Memory B cell (primary cell): Measurements from ENCODE around the gene ALK.

Experiments used
- ATAC-seq: fragments of 150-1000 bp; cut with Tn5 transposase; 2 replicates; pipeline ENCODE4 v1.10.0; 2021; ENCODE audit warnings: low read depth, mild to moderate bottlenecking, moderate library complexity
- DNase-seq, 2 donors: peaks; one replicate each; pipeline ENCODE4 v3.0.0; 2022; ENCODE audit warnings: low spot score in 2 of 2
- H3K27ac Mint-ChIP-seq: one replicate; pipeline ENCODE4 v1.8.0; 2022; ENCODE audit warnings: mild to moderate bottlenecking, moderate library complexity, mixed read lengths
- H3K27me3 Mint-ChIP-seq: one replicate; pipeline ENCODE4 v1.8.0; 2022; ENCODE audit warnings: mixed read lengths
- H3K36me3 Mint-ChIP-seq: one replicate; pipeline ENCODE4 v1.8.0; 2022; ENCODE audit warnings: mild to moderate bottlenecking, mixed read lengths
- H3K4me1 Mint-ChIP-seq: one replicate; pipeline ENCODE4 v1.8.0; 2022; ENCODE audit warnings: mixed read lengths
- H3K4me3 Mint-ChIP-seq: one replicate; pipeline ENCODE4 v1.8.0; 2022; ENCODE audit warnings: mild to moderate bottlenecking, moderate library complexity, mixed read lengths
- H3K9me3 Mint-ChIP-seq: one replicate; pipeline ENCODE4 v1.8.0; 2022; ENCODE audit warnings: mixed read lengths

ALK gene

GRCh38 chr2:29922605-29923004, 1.2 kb upstream of the ALK start:
- Mint-ChIP-seq H3K4me3 (no peak overlapping the region), H3K4me1 (peaks cover 2% of the 10 kb centered on the region), H3K27me3 (peaks cover 18% of the 10 kb centered on the region), H3K9me3 (peaks cover 2% of the 10 kb centered on the region), H3K36me3 (no peaks in the 10 kb centered on the region), H3K27ac (no peak overlapping the region)
- DNase-seq (no peak), ATAC-seq (no peak)

DNA sequence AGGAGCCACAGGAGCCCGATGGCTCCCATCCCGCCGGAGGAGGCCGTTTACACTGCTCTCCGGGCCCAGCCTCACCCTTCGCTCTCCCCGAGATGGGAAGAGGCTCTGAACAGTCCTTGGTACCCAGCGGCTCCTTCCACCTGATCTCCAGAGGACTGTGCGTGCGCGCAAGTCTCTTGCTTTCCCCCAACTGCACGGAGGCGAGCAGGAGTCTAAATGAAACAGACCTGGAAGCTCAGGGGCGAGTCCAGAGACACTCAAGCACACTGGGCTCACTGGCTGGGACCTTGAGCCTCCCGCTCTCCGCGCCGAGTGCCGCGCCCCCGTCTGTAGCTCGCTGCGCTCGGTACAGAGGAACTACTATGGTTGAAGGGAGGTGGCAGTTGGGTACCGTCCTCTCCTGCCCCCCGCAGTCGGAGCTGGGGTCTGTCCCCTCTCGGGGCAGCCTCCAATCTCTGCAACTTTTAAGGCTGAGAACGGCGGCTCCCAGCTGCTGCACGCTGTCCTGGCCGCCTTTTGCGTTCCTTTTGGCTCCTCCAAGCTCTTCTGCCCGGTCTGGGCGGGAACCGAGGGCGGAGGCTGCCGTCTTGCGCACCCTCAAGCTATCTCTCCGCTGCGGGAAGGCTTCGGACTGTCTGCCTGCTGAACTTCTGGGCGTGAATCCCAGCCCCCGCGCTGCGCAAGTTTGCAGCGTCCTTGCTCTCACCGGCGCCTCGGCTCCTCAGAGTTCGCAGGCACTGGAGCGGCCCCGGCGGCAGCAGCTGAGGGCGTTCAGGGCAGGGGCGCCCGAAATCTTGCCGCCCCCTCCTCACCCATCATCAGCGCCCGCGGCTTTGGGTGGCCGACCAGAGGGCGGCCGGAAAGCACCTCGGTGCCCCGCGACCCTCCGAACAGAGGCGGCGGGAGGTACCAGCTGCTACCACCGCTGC, 491 bp downstream of the ALK start:
- Mint-ChIP-seq H3K27ac (no peak overlapping the region), H3K4me1 (peaks cover 2% of the 10 kb centered on the region), H3K4me3 (peak overlapping the region; percentile 25), H3K9me3 (peaks cover 2% of the 10 kb centered on the region), H3K27me3 (peaks cover 22% of the 10 kb centered on the region), H3K36me3 (no peaks in the 10 kb centered on the region)
- DNase-seq (no peak), ATAC-seq (peak; percentile 21)

- H3K4me3 Mint-ChIP-seq, result no peak overlapping the region
- H3K9me3 Mint-ChIP-seq, result no peaks in the 10 kb centered on the region
- DNase-seq (peak in 1 of 2 donors; percentile 31), ATAC-seq (no peak)
- no peaks in the 10 kb centered on the region for H3K36me3 Mint-ChIP-seq
- no peak overlapping the region for H3K27ac Mint-ChIP-seq
- H3K27me3 Mint-ChIP-seq, result peaks cover 20% of the 10 kb centered on the region
- H3K4me1 Mint-ChIP-seq, result peaks cover 2% of the 10 kb centered on the region
Measured at GRCh38 chr2:29920130-29920577, 1.2 kb downstream of the ALK start.

GRCh38 chr2:29918941-29919340, 2.4 kb downstream of the ALK start:
- ATAC-seq (no peak), DNase-seq (no peak)
- H3K27ac Mint-ChIP-seq, result no peak overlapping the region
- no peak overlapping the region for H3K4me3 Mint-ChIP-seq
- no peaks in the 10 kb centered on the region for H3K9me3 Mint-ChIP-seq
- H3K27me3 Mint-ChIP-seq, result peaks cover 19% of the 10 kb centered on the region
- peaks cover 2% of the 10 kb centered on the region for H3K4me1 Mint-ChIP-seq
- H3K36me3 Mint-ChIP-seq, result no peaks in the 10 kb centered on the region

GRCh38 chr2:29917781-29918180, 3.6 kb downstream of the ALK start:
- Mint-ChIP-seq H3K4me3 (no peak overlapping the region), H3K27me3 (peaks cover 22% of the 10 kb centered on the region), H3K36me3 (no peaks in the 10 kb centered on the region), H3K9me3 (no peaks in the 10 kb centered on the region), H3K27ac (no peak overlapping the region), H3K4me1 (peaks cover 2% of the 10 kb centered on the region)
- no peak for DNase-seq
- ATAC-seq, result no peak

GRCh38 chr2:29916571-29916970, 4.8 kb downstream of the ALK start:
- peaks cover 19% of the 10 kb centered on the region for H3K27me3 Mint-ChIP-seq
- H3K4me1 Mint-ChIP-seq, result peaks cover 2% of the 10 kb centered on the region
- no peaks in the 10 kb centered on the region for H3K9me3 Mint-ChIP-seq
- no peak overlapping the region for H3K4me3 Mint-ChIP-seq
- no peaks in the 10 kb centered on the region for H3K36me3 Mint-ChIP-seq
- ATAC-seq (no peak), DNase-seq (no peak)
- no peak overlapping the region for H3K27ac Mint-ChIP-seq

- no peaks in the 10 kb centered on the region for H3K36me3 Mint-ChIP-seq
- no peak for ATAC-seq
- H3K27me3 Mint-ChIP-seq, result peaks cover 5% of the 10 kb centered on the region
- no peak for DNase-seq
- H3K9me3 Mint-ChIP-seq, result peaks cover 6% of the 10 kb centered on the region
- no peaks in the 10 kb centered on the region for H3K4me1 Mint-ChIP-seq
- no peak overlapping the region for H3K27ac Mint-ChIP-seq
- no peak overlapping the region for H3K4me3 Mint-ChIP-seq
Measured at GRCh38 chr2:29910960-29911359, 10.4 kb downstream of the ALK start.

DNA sequence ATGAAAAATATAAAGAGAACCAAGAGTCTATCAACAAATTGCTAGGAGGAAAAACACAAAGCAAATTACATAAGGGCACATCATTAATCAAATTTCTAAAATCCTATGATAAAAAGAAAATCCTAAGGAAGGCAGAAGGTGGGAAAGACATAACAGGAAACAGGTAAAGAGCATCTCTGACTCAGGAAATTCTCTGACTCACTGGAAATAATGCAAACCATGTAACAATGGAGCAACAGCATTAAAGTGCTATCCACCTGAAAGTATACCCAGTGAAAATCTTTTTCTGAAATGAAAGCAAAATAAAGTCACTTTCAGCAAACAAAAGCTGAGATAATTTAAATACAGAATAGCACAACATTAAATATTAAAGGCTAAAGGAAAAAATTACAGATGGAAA, 10.9 kb downstream of the ALK start:
- peaks cover 6% of the 10 kb centered on the region for H3K9me3 Mint-ChIP-seq
- no peaks in the 10 kb centered on the region for H3K36me3 Mint-ChIP-seq
- no peak for DNase-seq
- H3K27me3 Mint-ChIP-seq, result peaks cover 6% of the 10 kb centered on the region
- no peak for ATAC-seq
- no peaks in the 10 kb centered on the region for H3K4me1 Mint-ChIP-seq
- no peak overlapping the region for H3K4me3 Mint-ChIP-seq
- no peak overlapping the region for H3K27ac Mint-ChIP-seq

- no peak for ATAC-seq
- Mint-ChIP-seq H3K36me3 (no peaks in the 10 kb centered on the region), H3K9me3 (peaks cover 2% of the 10 kb centered on the region), H3K4me3 (no peak overlapping the region), H3K4me1 (no peaks in the 10 kb centered on the region), H3K27me3 (peaks cover 20% of the 10 kb centered on the region), H3K27ac (no peak overlapping the region)
- no peak for DNase-seq
Measured at GRCh38 chr2:29902356-29902755, 19.0 kb downstream of the ALK start.

DNA sequence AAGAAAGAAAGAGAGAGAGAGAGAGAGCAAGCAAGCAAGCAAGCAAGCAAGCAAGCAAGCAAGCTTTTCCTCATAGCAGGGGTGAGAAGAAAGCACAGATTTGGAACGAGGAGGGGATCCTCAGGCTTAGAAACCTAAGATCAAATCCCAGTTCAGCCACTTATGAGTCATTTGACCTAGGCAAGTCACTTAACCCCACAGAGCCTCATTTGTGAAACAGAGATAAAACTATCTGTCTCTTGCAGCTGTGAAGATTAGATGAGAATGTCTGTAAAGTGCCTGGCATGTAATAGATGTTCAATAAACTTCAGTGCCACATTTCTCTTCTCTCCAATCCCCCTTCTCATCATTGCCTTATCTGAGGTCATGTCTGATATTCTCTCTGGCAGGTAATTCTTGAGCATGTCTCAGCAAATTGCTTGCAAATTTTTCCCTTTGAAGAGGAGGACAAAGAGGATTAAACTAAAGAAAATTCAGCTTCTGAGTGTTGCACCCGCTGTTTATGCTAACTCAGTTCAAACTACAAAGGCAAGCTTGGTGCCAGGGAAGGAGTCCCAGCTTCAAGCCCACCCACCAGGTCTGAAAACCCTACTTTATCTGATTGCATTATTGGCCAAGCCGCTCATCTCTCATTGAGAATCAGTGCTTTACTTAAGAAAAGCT, 20.3 kb downstream of the ALK start:
- Mint-ChIP-seq H3K4me1 (no peaks in the 10 kb centered on the region), H3K27ac (no peak overlapping the region), H3K4me3 (no peak overlapping the region), H3K27me3 (peaks cover 22% of the 10 kb centered on the region), H3K36me3 (no peaks in the 10 kb centered on the region), H3K9me3 (peaks cover 2% of the 10 kb centered on the region)
- ATAC-seq (no peak), DNase-seq (no peak)

GRCh38 chr2:29898999-29899398, 22.4 kb downstream of the ALK start:
- DNase-seq, result no peak
- Mint-ChIP-seq H3K4me1 (no peaks in the 10 kb centered on the region), H3K27me3 (peaks cover 25% of the 10 kb centered on the region), H3K36me3 (no peaks in the 10 kb centered on the region), H3K27ac (no peak overlapping the region), H3K9me3 (no peaks in the 10 kb centered on the region), H3K4me3 (no peak overlapping the region)
- ATAC-seq, result no peak

- peaks cover 22% of the 10 kb centered on the region for H3K27me3 Mint-ChIP-seq
- ATAC-seq, result no peak
Measured at GRCh38 chr2:29894822-29895614, 26.4 kb downstream of the ALK start.

DNA sequence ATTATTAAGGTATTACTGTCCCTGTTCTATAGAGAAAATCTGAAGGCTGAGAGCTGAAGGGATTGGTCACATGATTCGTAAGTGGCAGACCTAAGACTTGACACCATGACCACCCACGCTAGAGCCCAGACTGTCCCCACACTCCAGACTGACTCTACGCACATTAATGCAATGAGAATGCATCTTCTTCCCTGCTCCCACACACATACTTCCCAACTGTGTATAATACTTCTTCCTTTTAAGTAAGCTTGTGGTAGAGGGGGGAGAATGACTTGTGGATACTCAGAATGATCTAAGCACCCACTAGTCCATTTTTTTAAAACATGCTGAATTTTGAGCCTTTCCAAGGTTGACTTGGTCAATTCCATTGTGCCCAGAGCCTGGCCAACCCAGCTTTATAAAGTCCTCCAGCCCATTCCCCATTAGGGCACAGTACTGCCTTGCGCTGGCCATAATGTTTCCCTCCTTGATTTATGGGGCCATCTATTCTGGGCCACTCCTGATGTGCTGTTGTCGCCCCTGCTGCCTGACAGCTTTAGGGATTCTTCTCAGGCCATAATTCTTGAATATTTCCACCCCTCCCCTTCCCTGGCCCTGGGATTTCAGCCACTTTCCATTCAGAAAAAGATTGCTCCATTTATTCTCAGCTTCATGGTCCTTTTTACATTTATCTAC, 28.7 kb downstream of the ALK start:
- Mint-ChIP-seq H3K27ac (no peak overlapping the region), H3K9me3 (no peaks in the 10 kb centered on the region), H3K27me3 (peaks cover 19% of the 10 kb centered on the region), H3K36me3 (no peaks in the 10 kb centered on the region), H3K4me1 (no peaks in the 10 kb centered on the region), H3K4me3 (no peak overlapping the region)
- ATAC-seq (no peak), DNase-seq (no peak)

More at GRCh38 chr2:29894822-29895614, 26.4 kb downstream of the ALK start:
- H3K36me3 Mint-ChIP-seq, result no peaks in the 10 kb centered on the region
- no peak overlapping the region for H3K27ac Mint-ChIP-seq
- H3K9me3 Mint-ChIP-seq, result no peaks in the 10 kb centered on the region
- no peak for DNase-seq
- H3K4me1 Mint-ChIP-seq, result no peaks in the 10 kb centered on the region
- no peak overlapping the region for H3K4me3 Mint-ChIP-seq
